ENCODE data around the gene MRPL17. TPM values are rescaled to one million over a fixed set of nuclear protein-coding genes. Genes with fewer than 3 reads are reported as not detected.

Gene MRPL17
- 10 to 100 TPM; 18.3 to 44.6 TPM for total RNA-seq

GRCh38 chr11:6682936-6683861 lies at the start of gene MRPL17:
MRPL17 (minus strand) TSS chr11:6683340; CDS start chr11:6683296, 44 bp downstream.
- peaks cover 6% of the 10 kb centered on the region for H3K4me1 ChIP-seq (replicated peaks)
- intact Hi-C loops (cut with DNase I): loop anchor here (5.0 kb wide), 3 partner anchors 71 to 201 kb away; partner anchors contain the start of genes ARFIP2, TAF10 and TIMM10B
- H3K9me3 ChIP-seq: no peaks in the 10 kb centered on the region
- H3K27ac ChIP-seq: peak within 1 kb of the TSS; percentile 82 to 90
- peak; percentile 98 for DNase-seq (ENCODE audit: low spot score)
- peak within 1 kb of the TSS; percentile 72 to 85 for H3K4me3 ChIP-seq
- no peaks in the 10 kb centered on the region for H3K27me3 ChIP-seq (replicated peaks; ENCODE audit: insufficient read depth)
- H3K36me3 ChIP-seq: no peaks in the 10 kb centered on the region
- peak; percentile 99 for TF ChIP-seq POLR2AphosphoS5 (IDR thresholded peaks at IDR 0.05)
- TF ChIP-seq CTCF (IDR thresholded peaks at IDR 0.05): peak; percentile 86 to 98 (median 96)
- TF ChIP-seq POLR2A (IDR thresholded peaks at IDR 0.05): peak; percentile 79
- under 1% methylated on average over 70 of the region's 70 CpGs for WGBS

- 62% methylated on average over 6 of the region's 6 CpGs for WGBS
- Histone ChIP-seq H3K4me3 (no peak overlapping the region), H3K27me3 (replicated peaks; ENCODE audit: insufficient read depth) (no peaks in the 10 kb centered on the region), H3K9me3 (no peaks in the 10 kb centered on the region), H3K36me3 (no peaks in the 10 kb centered on the region), H3K4me1 (replicated peaks) (no peaks in the 10 kb centered on the region), H3K27ac (no peak overlapping the region)
- no peak for DNase-seq (ENCODE audit: low spot score)
- intact Hi-C loops (cut with DNase I): no loop called here
- TF ChIP-seq POLR2AphosphoS5 (IDR thresholded peaks at IDR 0.05): no peak
- no peak for TF ChIP-seq POLR2A (IDR thresholded peaks at IDR 0.05)
- TF ChIP-seq CTCF (IDR thresholded peaks at IDR 0.05): no peak
Observed at GRCh38 chr11:6727971-6728760, 45.0 kb upstream of the MRPL17 start.

GRCh38 chr11:6725386-6725896 lies 42.3 kb upstream of the MRPL17 start:
- no peaks in the 10 kb centered on the region for H3K4me1 ChIP-seq (replicated peaks)
- no peaks in the 10 kb centered on the region for H3K9me3 ChIP-seq
- no peak overlapping the region for H3K27ac ChIP-seq
- H3K27me3 ChIP-seq (replicated peaks; ENCODE audit: insufficient read depth): no peaks in the 10 kb centered on the region
- no peak overlapping the region for H3K4me3 ChIP-seq
- 42% methylated on average over 2 of the region's 2 CpGs for WGBS
- no peak for DNase-seq (ENCODE audit: low spot score)
- H3K36me3 ChIP-seq: no peaks in the 10 kb centered on the region
- no peak for TF ChIP-seq POLR2A (IDR thresholded peaks at IDR 0.05)
- TF ChIP-seq CTCF (IDR thresholded peaks at IDR 0.05): no peak
- TF ChIP-seq POLR2AphosphoS5 (IDR thresholded peaks at IDR 0.05): no peak
- intact Hi-C loops (cut with DNase I): no loop called here

- Histone ChIP-seq H3K27ac (no peak overlapping the region), H3K27me3 (replicated peaks; ENCODE audit: insufficient read depth) (no peaks in the 10 kb centered on the region), H3K9me3 (no peaks in the 10 kb centered on the region), H3K36me3 (no peaks in the 10 kb centered on the region), H3K4me3 (no peak overlapping the region), H3K4me1 (replicated peaks) (no peaks in the 10 kb centered on the region)
- intact Hi-C loops (cut with DNase I): no loop called here
- TF ChIP-seq CTCF (IDR thresholded peaks at IDR 0.05) (no peak), POLR2AphosphoS5 (IDR thresholded peaks at IDR 0.05) (no peak), POLR2A (IDR thresholded peaks at IDR 0.05) (no peak)
- WGBS: 88% methylated on average over 1 of the region's 1 CpG
- DNase-seq (ENCODE audit: low spot score): no peak
Observed at GRCh38 chr11:6724013-6724412, 40.9 kb upstream of the MRPL17 start.

Data from prostate gland (tissue), 2 donors.